ENCODE data around the gene GNAI2. TPM values are rescaled to one million over a fixed set of nuclear protein-coding genes. Genes with fewer than 3 reads are reported as not detected.

The GNAI2 gene
- polyA plus RNA-seq, 1 donor (not counting 4 experiments of a cell fraction or from before 2014, with no cell fraction given): 268 TPM

GRCh38 chr3:50245251-50245745, 9.3 kb downstream of the GNAI2 start:
- peaks cover 85% of the 10 kb centered on the region for H3K79me2 ChIP-seq (ENCODE audit: control insufficient read depth, insufficient read depth, low read length)

DNA sequence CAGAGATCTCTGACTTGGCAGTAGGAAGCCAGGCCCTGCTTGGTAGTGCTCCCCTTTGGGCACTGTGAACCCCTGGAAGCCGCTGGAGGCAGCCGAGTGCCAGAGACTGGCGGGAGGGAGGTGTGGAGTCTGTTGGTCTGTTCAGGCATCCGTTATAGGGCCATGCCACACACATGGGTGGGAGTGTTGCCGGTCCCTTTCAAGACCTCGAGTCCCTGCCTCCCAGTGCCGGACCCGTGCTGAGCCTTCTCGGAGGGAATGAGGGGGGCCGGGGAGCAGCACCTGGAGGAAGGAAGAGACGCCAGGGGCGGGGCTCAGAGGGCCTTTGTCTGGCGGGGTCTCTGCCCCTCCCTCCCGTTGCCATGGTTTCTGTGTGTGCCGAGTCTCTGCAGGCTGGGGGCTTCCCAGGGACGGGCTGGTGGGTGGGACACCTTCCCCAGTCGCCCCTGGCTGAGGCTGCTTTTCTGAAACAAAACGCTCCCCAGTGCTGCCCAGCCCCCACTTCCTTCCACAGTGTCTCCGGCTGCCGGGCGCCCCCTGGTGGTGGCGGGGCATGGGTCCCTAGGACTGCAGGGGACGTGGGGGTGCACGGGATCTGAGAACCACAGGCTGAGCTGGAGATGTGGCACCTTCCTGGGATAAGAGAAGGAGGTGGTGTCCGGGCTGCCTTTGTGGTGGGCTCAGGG, 10.0 kb downstream of the GNAI2 start:
- Histone ChIP-seq H3K27ac (ENCODE audit: control insufficient read depth, insufficient read depth, low read length) (peak overlapping the region; percentile 86), H3K79me2 (ENCODE audit: control insufficient read depth, insufficient read depth, low read length) (peaks cover 85% of the 10 kb centered on the region), H3K36me3 (ENCODE audit: control insufficient read depth in 2 of 2, extremely low read depth in 1 of 2, insufficient read depth in 2 of 2, low read length in 2 of 2) (peaks cover 13 to 27% of the 10 kb centered on the region in 2 experiments), H3K27me3 (ENCODE audit: control insufficient read depth, extremely low read depth, insufficient read depth, low read length) (no peaks in the 10 kb centered on the region), H3K9me3 (ENCODE audit: control insufficient read depth, low read depth, low read length) (no peaks in the 10 kb centered on the region), H3K4me2 (ENCODE audit: control insufficient read depth, extremely low read depth, insufficient read depth, low read depth, low read length) (peak overlapping the region; percentile 85), H3K9ac (ENCODE audit: control insufficient read depth, extremely low read depth, insufficient read depth, low read length) (peak overlapping the region; percentile 76), H3K9me1 (ENCODE audit: control insufficient read depth, extremely low read depth, insufficient read depth, low read length) (peaks cover 3% of the 10 kb centered on the region), H2AFZ (ENCODE audit: control insufficient read depth, low read length) (peak overlapping the region; percentile 20), H4K20me1 (ENCODE audit: control insufficient read depth, extremely low read depth, insufficient read depth, low read length) (peaks cover 18% of the 10 kb centered on the region), H3K4me3 (ENCODE audit: control insufficient read depth in 2 of 3, extremely low read depth in 1 of 3, insufficient read depth in 2 of 3, low read depth in 1 of 3, low read length in 3 of 3) (peak overlapping the region in 2 of 3 experiments; percentile 44 to 61), H3K4me1 (ENCODE audit: control insufficient read depth, extremely low read depth, insufficient read depth, low read length) (peaks cover 70% of the 10 kb centered on the region)
- no peak for FAIRE-seq
- dilution Hi-C loops (cut with MboI; ENCODE audit: extremely low pct_ligation_motif_present, low sequenced_read_pairs): no loop called here
- TF ChIP-seq EZH2 (IDR thresholded peaks at IDR 0.05; ENCODE audit: low read length): no peak
- TF ChIP-seq, protein P1, sequence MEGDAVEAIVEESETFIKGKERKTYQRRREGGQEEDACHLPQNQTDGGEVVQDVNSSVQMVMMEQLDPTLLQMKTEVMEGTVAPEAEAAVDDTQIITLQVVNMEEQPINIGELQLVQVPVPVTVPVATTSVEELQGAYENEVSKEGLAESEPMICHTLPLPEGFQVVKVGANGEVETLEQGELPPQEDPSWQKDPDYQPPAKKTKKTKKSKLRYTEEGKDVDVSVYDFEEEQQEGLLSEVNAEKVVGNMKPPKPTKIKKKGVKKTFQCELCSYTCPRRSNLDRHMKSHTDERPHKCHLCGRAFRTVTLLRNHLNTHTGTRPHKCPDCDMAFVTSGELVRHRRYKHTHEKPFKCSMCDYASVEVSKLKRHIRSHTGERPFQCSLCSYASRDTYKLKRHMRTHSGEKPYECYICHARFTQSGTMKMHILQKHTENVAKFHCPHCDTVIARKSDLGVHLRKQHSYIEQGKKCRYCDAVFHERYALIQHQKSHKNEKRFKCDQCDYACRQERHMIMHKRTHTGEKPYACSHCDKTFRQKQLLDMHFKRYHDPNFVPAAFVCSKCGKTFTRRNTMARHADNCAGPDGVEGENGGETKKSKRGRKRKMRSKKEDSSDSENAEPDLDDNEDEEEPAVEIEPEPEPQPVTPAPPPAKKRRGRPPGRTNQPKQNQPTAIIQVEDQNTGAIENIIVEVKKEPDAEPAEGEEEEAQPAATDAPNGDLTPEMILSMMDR (optimal IDR thresholded peaks at IDR 0.05 in 1 of 3, IDR thresholded peaks at IDR 0.05 in 1 of 3, conservative IDR thresholded peaks at IDR 0.05 in 1 of 3; ENCODE audit: extremely low read depth in 1 of 3, insufficient read depth in 2 of 3, low read length in 3 of 3): peak in 2 of 3 experiments; percentile 94 to 97
- no peak for DNase-seq (ENCODE audit: low read depth, low spot score)

More at GRCh38 chr3:50245251-50245745, 9.3 kb downstream of the GNAI2 start:
- H3K4me3 ChIP-seq (ENCODE audit: control insufficient read depth in 2 of 3, extremely low read depth in 1 of 3, insufficient read depth in 2 of 3, low read depth in 1 of 3, low read length in 3 of 3): peak overlapping the region in 1 of 3 experiments; percentile 61
- peak overlapping the region; percentile 85 for H3K4me2 ChIP-seq (ENCODE audit: control insufficient read depth, extremely low read depth, insufficient read depth, low read depth, low read length)
- DNase-seq (ENCODE audit: low read depth, low spot score): no peak
- no peaks in the 10 kb centered on the region for H3K9me3 ChIP-seq (ENCODE audit: control insufficient read depth, low read depth, low read length)
- peaks cover 71% of the 10 kb centered on the region for H3K4me1 ChIP-seq (ENCODE audit: control insufficient read depth, extremely low read depth, insufficient read depth, low read length)
- TF ChIP-seq EZH2 (IDR thresholded peaks at IDR 0.05; ENCODE audit: low read length): no peak
- TF ChIP-seq, protein P1 (optimal IDR thresholded peaks at IDR 0.05 in 1 of 3, IDR thresholded peaks at IDR 0.05 in 1 of 3, conservative IDR thresholded peaks at IDR 0.05 in 1 of 3; ENCODE audit: extremely low read depth in 1 of 3, insufficient read depth in 2 of 3, low read length in 3 of 3): no peak
- peak overlapping the region; percentile 86 for H3K27ac ChIP-seq (ENCODE audit: control insufficient read depth, insufficient read depth, low read length)
- H3K27me3 ChIP-seq (ENCODE audit: control insufficient read depth, extremely low read depth, insufficient read depth, low read length): no peaks in the 10 kb centered on the region
- H3K9ac ChIP-seq (ENCODE audit: control insufficient read depth, extremely low read depth, insufficient read depth, low read length): peak overlapping the region; percentile 76
- FAIRE-seq: no peak
- H3K9me1 ChIP-seq (ENCODE audit: control insufficient read depth, extremely low read depth, insufficient read depth, low read length): peaks cover 3% of the 10 kb centered on the region
- no peak overlapping the region for H2AFZ ChIP-seq (ENCODE audit: control insufficient read depth, low read length)
- H3K36me3 ChIP-seq (ENCODE audit: control insufficient read depth in 2 of 2, extremely low read depth in 1 of 2, insufficient read depth in 2 of 2, low read length in 2 of 2): peaks cover 12 to 23% of the 10 kb centered on the region in 2 experiments
- peaks cover 17% of the 10 kb centered on the region for H4K20me1 ChIP-seq (ENCODE audit: control insufficient read depth, extremely low read depth, insufficient read depth, low read length)
- dilution Hi-C loops (cut with MboI; ENCODE audit: extremely low pct_ligation_motif_present, low sequenced_read_pairs): no loop called here
